HG02798 (cell line): Measurements from ENCODE around the gene CNOT4.
"Not testable (repeated sequence)": the region's sequence is repeated elsewhere in the genome, so short reads cannot be mapped to it uniquely, and the experiment has no call there.

Experiments
- ATAC-seq: cut with Tn5 transposase; IDR thresholded peaks from one replicate; pipeline ENCODE4 v1.9.1; 2021; ENCODE audit warnings: mild to moderate bottlenecking; ENCODE audit not compliant: unreplicated experiment, poor library complexity

Gene CNOT4

DNA sequence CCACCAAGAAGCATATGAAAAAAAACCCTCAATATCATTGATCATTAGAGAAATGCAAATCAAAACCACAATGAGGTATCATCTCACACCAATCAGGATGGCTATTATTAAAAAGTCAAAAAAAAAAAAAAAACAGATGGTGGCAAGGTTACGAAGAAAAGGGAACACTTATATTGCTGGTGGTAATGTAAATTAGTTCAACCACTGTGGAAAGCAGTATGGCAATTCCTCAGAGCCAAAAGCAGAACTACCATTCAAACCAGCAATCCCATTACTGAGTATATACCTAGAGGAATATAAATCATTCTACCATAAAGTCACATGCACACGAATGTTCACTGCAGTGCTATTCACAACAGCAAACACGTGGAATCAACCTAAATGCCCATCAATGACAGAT lies 46.0 kb downstream of the CNOT4 start:
- no peak for ATAC-seq

DNA sequence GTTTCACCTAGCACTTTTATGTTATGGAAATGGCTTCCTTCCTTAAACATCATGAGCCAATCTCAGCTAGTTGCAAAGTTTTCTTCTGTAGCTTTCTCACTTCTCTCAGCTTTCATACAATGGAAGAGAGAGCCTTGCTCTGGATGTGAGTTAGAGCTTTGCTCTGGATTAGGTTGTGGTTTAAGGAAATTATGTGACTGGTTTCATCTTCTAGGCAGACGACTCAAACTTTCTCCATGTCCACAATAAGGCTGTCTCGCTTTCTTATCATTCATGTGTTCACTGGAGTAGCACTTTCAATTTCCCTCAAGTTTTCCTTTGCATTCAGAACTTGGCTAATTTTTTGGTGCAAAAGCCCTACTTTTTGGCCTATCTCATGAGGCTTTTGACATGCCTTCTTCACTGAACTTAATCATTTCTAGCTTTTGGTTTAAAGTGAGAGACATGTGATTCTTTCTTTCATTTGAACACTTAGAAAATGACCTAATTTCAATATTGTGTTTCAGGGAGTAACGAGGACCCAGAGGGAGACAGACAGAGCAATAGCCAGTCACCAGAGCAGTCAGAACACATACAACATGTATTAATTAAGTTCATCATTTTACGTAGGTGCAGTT lies 49.8 kb downstream of the CNOT4 start:
- ATAC-seq: peak; percentile 88

DNA sequence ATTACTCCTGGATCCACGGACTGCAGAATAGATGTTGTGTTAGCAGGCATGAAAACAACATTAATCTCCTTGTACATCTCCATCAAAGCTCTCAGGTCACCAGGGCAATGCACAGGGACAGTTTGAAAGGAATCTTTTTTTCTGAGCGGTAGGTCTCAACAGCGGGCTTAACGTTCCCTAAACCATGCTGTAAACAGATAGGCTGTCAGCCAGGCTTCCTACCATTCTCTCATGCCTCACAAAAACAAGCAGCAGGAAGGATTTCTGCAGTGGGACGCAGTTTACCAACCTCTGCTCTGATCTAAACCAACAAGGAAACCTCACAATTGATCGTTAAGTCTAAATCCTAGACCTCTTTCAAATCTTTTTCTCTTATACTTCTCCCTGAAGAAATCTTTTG lies 50.8 kb downstream of the CNOT4 start:
- no peak for ATAC-seq

DNA sequence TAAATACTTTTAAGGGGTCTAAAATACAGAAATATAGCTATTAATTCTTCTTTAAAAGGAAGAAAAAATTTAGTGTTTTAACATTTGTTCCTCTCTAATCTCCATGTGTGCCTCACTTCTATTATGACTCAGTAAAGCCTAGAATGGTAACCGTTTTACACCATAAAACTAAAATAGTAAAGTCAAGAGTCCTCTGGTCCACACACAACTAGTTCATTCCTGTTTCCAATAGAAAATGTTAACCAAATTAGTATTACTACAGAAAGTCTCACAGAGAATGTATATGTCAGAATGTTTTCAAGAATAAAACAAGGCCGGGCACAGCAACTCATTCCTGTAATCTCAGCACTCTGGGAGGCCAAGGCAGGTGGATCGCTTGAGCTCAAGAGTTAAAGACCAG lies 55.8 kb downstream of the CNOT4 start:
- ATAC-seq: peak; percentile 45

DNA sequence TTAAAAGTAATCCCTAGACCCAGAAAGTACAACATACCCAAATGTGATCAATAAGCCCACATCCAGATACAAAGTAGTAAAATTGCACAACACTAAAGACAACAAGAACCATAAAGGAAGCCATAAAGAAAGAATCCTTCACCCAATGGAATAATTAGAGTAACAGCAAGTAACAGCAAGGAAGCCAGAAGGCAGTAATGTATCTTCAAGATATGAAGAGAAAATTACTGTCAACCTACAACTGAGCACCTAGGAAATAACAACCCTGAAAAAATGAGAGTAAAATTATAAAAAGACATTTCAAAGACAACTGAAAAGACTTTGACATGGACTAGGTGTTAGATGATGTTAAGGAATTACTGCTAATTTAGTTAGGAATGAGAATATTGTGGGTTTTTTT lies 60.5 kb downstream of the CNOT4 start:
- ATAC-seq: no peak

DNA sequence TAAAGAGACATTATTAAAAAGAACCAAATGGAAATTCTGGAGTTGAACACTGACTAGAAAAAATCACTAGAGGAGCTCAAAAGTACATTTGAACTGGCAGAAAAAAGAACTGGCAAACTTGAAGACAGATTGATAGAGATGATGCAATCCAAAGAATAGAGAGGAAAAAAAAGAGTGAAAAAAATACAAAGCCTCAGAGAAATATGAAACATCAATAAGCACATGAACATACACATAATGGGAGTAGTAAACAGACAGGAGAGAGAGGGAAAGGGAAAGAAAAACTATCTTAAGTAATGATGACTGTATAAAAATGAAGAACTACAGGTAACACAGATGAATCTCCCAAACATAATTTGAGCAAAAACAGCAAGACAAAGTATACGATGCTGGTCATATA lies 61.1 kb downstream of the CNOT4 start:
- ATAC-seq: no peak

DNA sequence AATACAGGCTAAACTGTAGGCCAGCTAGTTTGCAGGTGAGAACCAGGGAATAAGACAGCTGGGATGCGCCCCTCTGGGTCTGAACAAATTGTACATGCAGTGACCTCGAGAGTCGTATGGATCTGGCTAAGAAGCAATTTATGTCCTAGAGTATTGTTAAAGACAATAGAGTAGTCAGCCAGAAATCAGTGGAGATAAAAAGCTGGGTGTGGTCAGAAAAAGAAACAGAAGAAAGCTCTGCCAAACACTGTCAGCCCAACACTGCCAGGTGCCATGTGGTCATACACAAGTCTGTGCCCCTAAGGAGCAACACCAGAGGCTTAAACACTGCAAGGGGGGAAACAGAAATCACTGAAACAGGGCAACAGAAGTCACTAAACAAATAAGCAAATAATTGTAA lies 62.2 kb downstream of the CNOT4 start:
- ATAC-seq: no peak

DNA sequence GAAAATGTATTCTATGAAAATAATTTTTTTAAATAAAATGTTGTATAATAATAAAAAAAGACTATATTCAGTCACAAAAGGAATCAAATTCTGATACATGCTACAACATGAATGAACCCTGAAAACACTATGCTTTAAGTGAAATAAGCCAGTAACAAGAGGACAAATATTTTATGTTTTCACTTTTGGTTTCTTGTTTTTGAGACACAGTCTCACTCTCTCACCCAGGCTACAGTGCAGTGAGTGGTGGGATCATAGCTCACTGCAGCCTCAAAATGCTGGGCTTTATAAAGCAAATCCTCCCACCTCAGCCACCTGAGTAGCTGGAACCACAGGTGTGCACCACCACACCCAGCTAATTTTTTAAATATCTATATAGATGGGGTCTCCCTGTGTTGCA lies 64.2 kb downstream of the CNOT4 start:
- peak; percentile 58 for ATAC-seq

DNA sequence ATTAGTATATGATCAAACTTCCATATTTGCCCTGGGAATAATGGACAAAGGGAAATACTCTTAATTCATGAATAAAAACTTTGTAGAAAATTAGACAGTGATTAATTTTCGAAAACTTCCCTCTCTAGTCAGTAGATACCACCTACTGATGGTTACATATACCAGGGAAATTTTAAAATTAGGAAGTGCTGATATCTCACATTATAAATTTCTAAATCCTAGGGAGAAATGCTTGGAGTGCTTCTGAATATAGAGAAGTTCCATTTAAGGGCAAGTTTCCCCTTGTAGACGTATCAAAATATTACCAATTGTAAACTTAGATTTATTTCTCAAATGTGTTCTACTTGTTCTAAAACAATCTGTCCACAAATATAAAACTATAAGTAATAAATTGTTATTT lies 64.6 kb downstream of the CNOT4 start:
- ATAC-seq: not testable (repeated sequence)

DNA sequence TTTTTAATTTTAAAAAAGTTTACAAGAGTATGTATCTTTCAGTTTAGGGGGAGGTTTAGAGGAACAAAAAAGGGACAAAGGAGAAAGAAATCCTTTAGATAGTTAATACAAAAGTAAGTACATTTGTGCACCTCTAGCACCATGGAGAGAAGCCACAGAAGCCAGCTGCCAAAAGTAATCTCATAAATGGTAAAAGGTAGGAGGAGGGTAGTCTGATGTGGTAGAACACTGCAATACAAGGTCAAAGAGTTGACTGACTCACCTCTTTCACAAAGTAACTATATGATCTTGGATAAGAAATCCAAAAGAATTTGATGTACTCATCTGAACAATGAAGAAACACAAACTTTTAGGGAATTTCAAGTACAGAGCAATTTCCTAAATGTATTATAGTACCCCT lies 68.1 kb downstream of the CNOT4 start:
- ATAC-seq: no peak

DNA sequence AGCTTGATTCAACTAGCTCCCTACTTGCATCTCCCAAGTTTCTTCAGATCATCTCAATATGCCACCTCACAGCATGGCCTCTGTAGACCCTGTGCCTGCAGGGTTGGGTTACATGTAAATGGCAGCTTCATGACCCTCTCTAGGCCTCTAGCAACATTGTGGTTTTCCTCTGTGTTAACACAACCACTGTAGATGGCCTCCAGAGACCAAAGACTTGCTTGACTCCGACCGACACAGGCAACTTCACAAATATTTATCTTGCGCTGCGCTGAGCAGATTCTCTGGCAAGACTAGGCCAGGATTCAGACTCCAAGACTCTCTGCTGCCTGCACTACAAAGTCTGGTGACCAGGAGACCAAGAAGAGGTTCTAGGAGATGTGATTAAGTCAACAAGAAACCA lies 75.9 kb downstream of the CNOT4 start:
- no peak for ATAC-seq

DNA sequence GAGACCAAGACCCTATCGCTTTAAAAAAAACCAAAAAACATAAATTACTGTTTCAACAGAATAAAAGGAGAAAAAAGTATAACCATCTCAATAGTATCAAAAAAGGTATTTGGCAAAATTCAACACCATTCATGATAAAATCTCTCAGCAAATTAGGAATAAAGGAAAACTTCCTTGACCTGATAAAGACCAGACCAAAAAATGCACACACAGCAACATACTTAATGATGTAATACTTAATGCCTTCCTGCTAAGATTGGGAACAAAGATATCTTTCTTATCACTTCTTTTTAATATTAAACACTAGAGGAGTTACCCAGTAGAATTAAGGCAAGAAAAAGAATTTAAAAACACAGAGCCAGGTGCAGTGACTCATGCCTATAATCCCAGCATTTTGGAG lies 79.3 kb downstream of the CNOT4 start:
- no peak for ATAC-seq

DNA sequence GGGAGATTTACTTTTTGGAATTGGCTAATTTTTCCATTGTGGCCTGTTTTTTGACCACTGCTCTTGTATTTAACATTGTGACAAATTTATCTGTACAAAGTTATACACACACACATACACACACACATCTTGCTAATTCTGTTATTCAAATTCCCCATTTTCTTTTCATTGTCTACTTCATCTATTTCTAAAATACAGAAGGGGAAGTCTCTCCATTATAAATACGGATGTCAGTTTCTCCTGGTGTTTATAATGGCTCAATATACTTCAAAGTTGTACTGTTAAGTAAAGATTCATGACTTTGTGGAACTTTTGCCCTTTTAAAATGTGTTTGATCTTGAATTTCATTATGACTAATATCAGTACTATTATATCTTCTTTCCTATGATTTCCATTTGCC lies 81.0 kb downstream of the CNOT4 start:
- no peak for ATAC-seq

DNA sequence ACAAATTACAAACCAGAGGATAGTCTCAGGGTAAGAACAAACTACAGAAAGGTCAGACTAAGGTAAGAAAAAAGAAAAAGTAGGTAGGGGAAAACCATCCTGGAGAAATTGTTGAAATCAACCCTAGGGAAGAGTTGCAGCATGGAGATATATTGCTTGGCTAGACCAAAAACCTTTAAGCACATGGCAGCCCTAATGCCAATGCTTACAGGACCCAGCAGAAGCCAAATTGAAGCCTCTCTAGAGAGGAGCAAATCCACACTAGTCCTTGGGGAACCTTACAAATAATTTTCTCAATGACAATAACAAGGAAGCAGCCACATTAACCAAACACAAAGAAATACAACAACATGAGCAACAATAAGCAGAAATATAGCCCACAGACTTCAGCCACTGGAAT lies 81.9 kb downstream of the CNOT4 start:
- ATAC-seq: no peak

DNA sequence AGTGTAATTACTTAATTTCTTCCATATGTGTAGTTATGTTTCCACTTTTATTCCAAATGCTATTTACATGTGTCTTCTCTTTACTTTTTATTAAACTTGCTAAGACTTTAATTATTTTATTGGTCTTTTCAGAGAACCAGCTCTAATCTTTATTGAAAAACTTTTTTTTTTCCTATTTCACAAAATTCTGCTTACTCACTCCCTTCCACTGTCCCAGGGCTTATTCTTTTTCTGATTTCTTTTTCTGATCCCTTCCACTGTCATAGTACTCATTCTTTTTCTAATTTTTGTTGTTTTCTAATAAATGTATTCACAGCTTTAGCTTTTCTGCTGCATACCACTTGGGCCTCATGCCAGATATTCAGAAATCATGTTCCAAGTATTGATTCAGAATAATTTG lies 82.7 kb downstream of the CNOT4 start:
- no peak for ATAC-seq

DNA sequence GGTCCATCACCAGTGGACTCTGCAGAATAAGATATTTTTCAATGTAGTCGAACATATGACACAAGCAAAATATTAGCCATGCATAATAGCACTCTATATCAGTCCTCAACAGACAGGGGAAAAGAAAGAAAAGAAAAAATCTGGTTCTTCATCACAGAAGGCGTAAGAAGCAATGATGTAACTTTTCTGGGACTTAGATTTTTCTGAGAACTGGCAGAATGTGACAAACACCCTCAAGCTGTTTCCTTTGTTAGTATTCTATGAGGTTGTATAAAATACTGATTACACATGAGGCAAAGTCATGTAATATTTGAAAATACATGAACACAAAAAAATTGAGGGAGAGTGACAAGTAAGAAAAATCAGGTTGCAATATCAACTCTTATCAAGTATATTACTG lies 84.9 kb downstream of the CNOT4 start:
- no peak for ATAC-seq

DNA sequence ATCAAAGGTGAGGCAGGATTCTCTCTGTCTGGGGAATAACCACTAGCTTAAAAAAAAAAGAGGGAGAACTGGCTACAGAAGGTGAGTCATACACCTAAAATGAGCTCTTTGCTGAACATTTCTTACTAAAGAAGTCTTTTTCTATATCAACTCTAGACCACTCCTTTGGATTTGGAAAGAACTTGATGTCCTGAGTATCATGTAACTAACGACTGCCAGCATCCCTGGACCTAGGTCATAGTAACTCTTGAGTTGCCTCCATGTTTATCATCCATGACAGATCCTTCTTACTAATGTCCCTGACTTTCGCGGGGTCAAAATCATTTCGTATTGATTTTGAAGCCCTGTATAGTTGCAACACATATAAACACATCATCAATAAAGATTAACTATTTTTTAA lies 89.1 kb downstream of the CNOT4 start:
- no peak for ATAC-seq

DNA sequence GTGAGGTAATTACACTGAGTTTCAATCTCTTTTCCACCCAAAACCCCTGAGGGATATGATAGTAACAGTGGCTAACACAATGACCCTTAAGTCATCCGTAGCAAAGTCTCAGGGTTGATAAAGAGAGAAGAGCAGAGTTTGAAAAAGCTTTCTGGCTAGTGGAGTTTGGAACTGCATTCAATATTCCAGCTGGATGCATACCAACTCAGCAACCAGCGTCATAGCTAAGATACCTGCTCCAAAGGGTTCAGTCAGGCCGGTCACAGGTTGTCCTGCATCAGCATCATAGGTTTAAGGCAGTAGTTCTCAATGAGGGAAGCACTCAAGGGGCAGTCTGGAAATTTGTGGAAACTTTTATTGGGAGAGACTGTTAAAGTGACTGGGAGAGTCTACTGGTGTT lies 93.5 kb downstream of the CNOT4 start:
- no peak for ATAC-seq

DNA sequence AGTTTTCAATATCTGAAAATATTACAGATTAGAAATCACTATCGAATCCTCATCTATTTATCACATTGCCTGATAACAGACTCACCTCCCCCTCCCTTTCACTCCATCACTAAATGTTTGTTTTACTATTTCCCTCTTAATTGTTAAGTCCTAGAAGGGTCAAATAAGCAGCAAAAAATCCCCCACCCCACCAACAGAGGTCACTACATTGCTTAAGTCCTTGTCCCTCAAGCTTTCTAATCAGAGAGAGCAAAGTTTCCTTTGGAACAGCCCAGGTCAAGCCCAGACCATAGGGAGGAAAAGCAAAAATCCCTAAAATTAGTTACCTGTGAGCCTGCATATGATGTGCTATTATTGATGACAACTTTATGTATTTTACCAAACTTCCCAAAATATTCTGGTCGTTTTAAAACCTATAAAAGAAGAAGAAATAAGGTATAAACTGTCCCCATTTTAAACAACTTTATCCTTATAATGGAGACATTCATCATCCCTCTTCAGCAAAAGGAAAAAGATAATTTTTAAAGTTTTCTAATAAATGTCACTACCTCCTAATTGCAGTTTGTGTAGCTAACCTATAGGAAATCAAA lies 95.0 kb downstream of the CNOT4 start:
- ATAC-seq: peak; percentile 38

DNA sequence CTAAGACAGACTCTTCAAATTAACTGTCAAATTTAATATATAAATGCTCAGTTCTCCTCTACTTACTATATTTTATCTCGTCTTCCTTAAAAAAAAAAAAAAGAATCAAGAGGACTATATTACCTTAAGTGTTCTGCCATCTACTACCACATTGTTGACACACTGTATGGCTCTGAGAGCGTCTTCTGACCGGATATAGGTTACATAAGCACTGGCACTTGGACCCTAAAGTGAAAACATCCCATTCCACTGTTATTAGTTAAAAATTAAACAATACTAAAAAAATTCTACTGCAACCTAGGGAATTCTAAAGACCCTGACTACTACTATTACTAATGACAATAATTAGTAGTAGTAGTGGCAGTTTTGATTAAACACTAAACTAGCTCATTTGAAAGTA lies 95.7 kb downstream of the CNOT4 start:
- ATAC-seq: no peak

DNA sequence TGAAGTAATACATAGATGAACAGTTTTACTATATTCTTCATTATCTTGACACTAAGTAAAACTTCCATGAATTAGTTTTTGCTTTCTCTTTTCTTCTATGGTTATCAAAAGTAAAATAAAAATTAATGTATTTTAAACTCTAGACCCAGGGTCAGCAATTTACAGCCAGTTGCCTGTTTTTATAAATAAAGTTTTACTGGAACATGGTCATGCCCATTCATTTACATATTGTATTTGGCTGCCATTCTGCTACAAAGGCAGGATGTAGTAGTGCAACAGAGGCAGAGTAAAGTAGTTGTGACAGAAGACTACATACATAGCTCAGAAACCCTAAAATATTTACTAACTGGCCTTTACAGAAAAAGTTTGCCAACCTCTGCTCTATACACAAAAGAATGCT lies 98.8 kb downstream of the CNOT4 start:
- ATAC-seq: no peak

DNA sequence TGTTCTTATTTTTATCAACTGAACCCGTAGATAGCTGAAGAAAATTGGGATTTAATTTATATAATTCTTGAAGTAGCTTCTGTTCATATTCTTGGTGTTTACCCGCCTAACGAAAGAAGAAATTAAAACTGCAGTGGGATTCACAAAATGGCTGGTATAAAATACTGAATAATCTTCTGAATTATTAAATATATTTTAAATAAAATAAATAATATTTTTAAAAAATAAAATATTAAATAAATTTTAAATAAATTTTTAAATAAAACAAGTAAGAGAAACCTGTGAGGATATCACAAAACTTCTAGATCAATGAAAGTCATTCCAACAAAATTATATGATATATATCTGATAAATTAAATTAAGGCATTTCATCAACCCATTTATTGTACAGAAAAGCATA lies 99.4 kb downstream of the CNOT4 start:
- ATAC-seq: no peak
